GM18858 (cell line): ENCODE data around the gene NAA40.
"Not testable (repeated sequence)": the region's sequence is repeated elsewhere in the genome, so short reads cannot be mapped to it uniquely, and the experiment has no call there.

Experiments
- ATAC-seq: cut with Tn5 transposase; IDR thresholded peaks from one replicate; pipeline ENCODE4 v1.9.1; 2021; ENCODE audit not compliant: unreplicated experiment

Gene NAA40

GRCh38 chr11:63937713-63938478 lies 906 bp upstream of the NAA40 start:
- no peak for ATAC-seq

GRCh38 chr11:63939397-63939891 lies 642 bp downstream of the NAA40 start:
- no peak for ATAC-seq

GRCh38 chr11:63940786-63941185 lies 2.0 kb downstream of the NAA40 start:
- no peak for ATAC-seq

GRCh38 chr11:63941901-63942300 lies 3.1 kb downstream of the NAA40 start:
- ATAC-seq, result no peak

GRCh38 chr11:63942803-63943202 lies 4.0 kb downstream of the NAA40 start:
- ATAC-seq, result no peak

GRCh38 chr11:63944987-63945386 lies 6.2 kb downstream of the NAA40 start:
- no peak for ATAC-seq

GRCh38 chr11:63945477-63946163 lies 6.8 kb downstream of the NAA40 start:
- no peak for ATAC-seq

- ATAC-seq, result no peak
Measured at GRCh38 chr11:63951779-63952536, 13.2 kb downstream of the NAA40 start.

- no peak for ATAC-seq
Measured at GRCh38 chr11:63952570-63952969, 13.8 kb downstream of the NAA40 start.

GRCh38 chr11:63958008-63958407 lies 19.2 kb downstream of the NAA40 start:
- ATAC-seq, result no peak

- no peak for ATAC-seq
Measured at GRCh38 chr11:63961608-63962412, 23.0 kb downstream of the NAA40 start.

- not testable (repeated sequence) for ATAC-seq
Measured at GRCh38 chr11:63963895-63964294, 25.1 kb downstream of the NAA40 start.

GRCh38 chr11:63966444-63966843 lies 27.6 kb downstream of the NAA40 start:
- no peak for ATAC-seq

- no peak for ATAC-seq
Measured at GRCh38 chr11:63969461-63969860, 30.7 kb downstream of the NAA40 start.

- no peak for ATAC-seq
Measured at GRCh38 chr11:63970902-63971301, 32.1 kb downstream of the NAA40 start.

GRCh38 chr11:63973912-63974258 lies 35.1 kb downstream of the NAA40 start:
- not testable (repeated sequence) for ATAC-seq

- peak; percentile 90 for ATAC-seq
Measured at GRCh38 chr11:63974259-63975143, 35.7 kb downstream of the NAA40 start, which contains the start of gene COX8A. Gene COX8A, plus strand, starts transcription at chr11:63974620. Its CDS starts 61 bp downstream, at chr11:63974681.

- no peak for ATAC-seq
Measured at GRCh38 chr11:63978551-63979239, 39.9 kb downstream of the NAA40 start.

- ATAC-seq, result no peak
Measured at GRCh38 chr11:63979426-63979825, 40.6 kb downstream of the NAA40 start.
